Measurements from ENCODE around the gene AHCTF1.

AHCTF1 gene

DNA sequence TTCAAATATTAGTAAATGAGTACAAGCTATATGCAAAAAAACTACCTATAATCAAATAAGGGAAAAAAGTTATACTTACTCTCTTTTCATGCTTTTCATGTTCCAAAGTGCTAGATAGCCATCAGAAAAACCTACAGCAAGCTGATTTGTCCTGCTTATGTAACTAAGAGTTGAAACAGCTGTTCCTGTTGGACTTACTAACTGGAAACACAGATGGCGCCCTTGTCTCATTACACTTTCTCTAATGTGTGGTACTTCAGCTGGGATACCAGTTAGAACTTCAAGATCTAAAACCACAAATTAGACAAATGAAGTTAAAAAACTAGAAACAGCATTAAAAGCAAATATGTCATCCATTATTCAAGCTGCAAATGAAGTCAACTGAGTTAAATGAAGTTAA, 24.3 kb downstream of the AHCTF1 start:
- TF ChIP-seq, protein P1, sequence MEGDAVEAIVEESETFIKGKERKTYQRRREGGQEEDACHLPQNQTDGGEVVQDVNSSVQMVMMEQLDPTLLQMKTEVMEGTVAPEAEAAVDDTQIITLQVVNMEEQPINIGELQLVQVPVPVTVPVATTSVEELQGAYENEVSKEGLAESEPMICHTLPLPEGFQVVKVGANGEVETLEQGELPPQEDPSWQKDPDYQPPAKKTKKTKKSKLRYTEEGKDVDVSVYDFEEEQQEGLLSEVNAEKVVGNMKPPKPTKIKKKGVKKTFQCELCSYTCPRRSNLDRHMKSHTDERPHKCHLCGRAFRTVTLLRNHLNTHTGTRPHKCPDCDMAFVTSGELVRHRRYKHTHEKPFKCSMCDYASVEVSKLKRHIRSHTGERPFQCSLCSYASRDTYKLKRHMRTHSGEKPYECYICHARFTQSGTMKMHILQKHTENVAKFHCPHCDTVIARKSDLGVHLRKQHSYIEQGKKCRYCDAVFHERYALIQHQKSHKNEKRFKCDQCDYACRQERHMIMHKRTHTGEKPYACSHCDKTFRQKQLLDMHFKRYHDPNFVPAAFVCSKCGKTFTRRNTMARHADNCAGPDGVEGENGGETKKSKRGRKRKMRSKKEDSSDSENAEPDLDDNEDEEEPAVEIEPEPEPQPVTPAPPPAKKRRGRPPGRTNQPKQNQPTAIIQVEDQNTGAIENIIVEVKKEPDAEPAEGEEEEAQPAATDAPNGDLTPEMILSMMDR (IDR thresholded peaks at IDR 0.05) = peak; percentile 68

DNA sequence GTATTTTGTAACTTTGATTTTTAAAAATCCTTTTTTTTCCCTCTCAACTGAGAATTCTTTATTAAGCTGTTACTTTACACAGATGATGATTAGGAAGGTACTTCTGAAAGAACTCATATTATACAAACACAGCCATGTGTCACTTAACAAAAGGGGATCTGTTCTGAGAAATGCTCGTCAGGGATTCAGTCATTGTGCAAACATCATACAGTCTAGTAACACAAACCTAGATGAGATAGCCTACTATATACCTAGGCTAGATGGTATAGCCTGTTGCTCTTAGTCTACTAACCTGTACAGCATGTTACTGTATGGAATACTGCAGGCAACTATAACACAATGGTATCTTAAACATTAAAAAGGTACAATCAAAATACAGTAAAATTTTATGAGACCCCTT, 24.9 kb downstream of the AHCTF1 start:
- TF ChIP-seq, protein P1 (IDR thresholded peaks at IDR 0.05) = no peak

DNA sequence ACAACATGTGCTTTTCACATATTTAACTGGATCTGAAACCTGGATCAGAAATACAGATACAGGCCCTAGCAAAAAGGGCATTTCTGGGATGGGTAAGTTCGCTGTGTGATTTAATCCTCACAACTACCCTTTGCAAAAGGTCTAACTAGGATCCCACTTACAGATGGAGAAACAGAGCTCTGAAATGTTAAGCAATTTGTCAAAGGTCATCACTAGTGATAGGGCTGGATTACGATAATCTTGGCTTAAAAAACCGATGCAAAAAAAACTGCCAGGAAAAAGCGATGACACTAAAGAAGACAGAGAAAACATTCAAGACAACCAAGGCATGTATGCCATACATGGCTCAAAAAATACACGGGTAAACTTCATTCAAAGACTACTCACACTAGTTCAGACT, 29.9 kb downstream of the AHCTF1 start:
- TF ChIP-seq, protein P1 (IDR thresholded peaks at IDR 0.05) = no peak

DNA sequence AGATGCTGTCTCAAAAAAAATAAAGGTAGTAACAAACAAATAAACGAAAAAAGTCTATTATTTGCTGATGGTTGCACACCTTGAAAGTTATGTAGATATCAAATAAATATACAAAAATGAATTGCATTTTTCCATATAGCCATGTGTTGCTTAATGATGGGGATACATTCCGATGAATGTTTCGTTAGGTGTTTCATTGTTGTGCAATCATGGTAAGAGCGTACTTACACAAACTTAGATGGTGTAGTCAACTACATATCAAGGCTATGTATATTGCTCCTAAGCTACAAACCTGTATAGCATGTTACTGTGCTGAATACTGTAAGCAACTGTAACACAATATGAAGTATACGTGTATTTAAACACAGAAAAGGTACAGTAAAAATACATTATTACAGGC, 34.4 kb downstream of the AHCTF1 start:
- TF ChIP-seq, protein P1 (IDR thresholded peaks at IDR 0.05) = no peak

DNA sequence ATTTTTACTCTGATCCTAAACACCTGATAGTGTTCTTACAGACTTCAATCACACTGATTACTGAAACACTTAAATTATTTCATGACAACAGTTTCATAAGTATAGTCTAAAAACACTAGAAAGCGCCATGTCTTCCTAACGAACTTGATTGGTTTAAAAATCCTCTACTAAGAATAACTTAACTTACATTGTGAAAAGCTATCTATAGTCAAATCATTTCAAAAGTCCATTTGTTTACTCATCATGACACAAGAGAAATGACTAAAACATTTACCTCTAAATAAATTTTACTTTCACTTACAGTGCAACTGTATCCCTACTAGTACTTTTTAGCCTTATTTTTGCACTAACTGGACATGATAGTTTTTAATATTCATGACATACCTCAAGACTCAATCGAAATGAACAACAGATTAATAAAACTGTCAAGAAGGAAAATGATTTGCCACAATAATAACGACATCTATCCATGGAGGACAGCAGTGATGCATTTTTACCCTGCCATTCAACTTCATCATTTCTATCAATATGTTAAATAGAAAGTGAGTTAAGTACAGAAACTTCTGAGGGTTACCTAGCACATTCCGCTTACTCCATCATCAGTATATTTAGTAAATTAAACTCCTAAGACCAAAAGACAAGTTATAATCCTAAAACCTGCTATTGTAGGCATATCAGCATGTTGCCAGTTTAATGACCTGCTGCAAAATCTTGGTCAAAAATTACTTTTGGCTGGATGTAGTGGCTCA, 38.4 kb downstream of the AHCTF1 start:
- TF ChIP-seq, protein P1 (IDR thresholded peaks at IDR 0.05) = no peak

DNA sequence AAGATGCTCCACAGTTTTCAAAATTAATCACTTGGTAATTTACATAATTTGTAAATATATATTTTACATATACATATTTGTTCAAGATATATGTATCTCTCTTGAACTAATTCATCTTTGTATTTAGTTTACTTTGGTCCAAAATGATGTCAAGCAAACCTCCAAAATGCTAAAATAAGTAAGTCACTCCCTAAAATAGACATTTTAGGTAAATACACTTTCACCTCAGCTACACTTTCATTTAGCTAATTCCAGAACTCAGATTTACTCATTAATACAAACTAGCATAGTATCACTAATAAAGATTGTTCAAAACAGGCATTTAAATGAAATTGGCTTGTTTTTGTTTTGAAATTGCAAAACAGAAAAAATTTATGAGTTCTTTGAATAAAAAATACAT, 40.6 kb downstream of the AHCTF1 start:
- TF ChIP-seq, protein P1 (IDR thresholded peaks at IDR 0.05) = no peak

DNA sequence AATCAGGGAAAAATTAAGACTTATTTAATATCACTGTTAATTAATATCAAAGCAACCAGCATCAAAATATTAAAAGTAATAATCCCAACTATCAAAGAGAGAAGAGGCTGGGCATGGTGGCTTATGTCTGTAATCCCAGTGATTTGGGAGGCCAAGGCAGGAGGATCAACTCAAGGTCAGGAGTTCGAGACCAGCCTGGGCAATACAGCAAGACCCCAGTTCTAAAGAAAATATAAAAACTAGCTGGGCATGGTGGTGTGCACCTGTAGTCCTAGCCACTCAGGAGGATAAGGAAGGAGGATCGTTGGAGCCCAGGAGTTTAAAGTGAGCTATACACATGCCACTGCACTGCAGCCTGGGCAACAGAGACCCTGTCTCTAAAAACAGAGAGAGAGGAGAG, 43.2 kb downstream of the AHCTF1 start:
- TF ChIP-seq, protein P1 (IDR thresholded peaks at IDR 0.05) = no peak

DNA sequence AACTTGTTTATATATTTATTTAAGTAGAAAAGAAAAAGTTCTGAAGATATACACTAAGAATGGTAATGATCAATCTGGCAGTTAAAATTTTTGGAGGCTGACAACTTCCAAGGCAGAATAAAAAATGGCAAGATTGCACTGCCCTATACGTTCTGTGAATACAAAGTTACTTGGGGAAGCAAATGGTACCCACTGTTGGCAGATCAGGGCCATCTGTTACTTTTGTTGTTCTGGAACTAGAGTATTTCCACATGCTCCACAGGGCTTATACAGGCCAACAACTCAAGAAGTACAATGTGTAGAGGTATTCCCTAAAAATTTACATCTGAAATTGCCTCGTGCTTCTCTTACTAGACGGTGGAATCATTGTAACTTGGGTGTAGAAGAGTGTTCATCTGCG, 53.2 kb downstream of the AHCTF1 start:
- TF ChIP-seq, protein P1 (IDR thresholded peaks at IDR 0.05) = no peak

Measured in LNCAP (cell line).